Right atrium auricular region (tissue), 2 donors: ENCODE measurements around the gene KRT5. TPM values are rescaled to one million over a fixed set of nuclear protein-coding genes. Genes with fewer than 3 reads are reported as not detected.
A peak's percentile ranks its signal among the peaks of the same experiment; 100 is the strongest.

ENCODE experiments used
- DNase-seq: peaks from one replicate; pipeline ENCODE4 v3.0.0-alpha.2; 2019; ENCODE audit warnings: low spot score
- H3K27ac ChIP-seq, 2 donors: fragments of 200-600 bp; sonication (generic); 1 replicate in 1 of 2; 2 replicates in 1 of 2; pipeline ENCODE4 v1.5.1; 2016 to 2019
- H3K27me3 ChIP-seq, 2 donors: fragments of 200-600 bp; sonication (generic); one replicate each; pipeline versions ENCODE4 v1.5.1 to v1.6.0; 2017 to 2019
- H3K36me3 ChIP-seq: fragments of 200-600 bp; sonication (generic); one replicate; pipeline ENCODE4 v1.5.1; 2016
- H3K4me1 ChIP-seq, 2 donors: fragments of 200-600 bp; sonication (generic); one replicate each; pipeline versions ENCODE4 v1.5.1 to v1.6.0; 2017 to 2019
- H3K4me3 ChIP-seq, 2 donors: fragments of 200-600 bp; sonication (generic); 1 replicate in 1 of 2; 2 replicates in 1 of 2; pipeline ENCODE4 v1.5.1; 2017 to 2019; ENCODE audit warnings: mild to moderate bottlenecking in 1 of 2, moderate library complexity in 1 of 2
- H3K9me3 ChIP-seq, 2 donors: fragments of 200-600 bp; sonication (generic); one replicate each; pipeline ENCODE4 v1.5.1; 2019
- total RNA-seq, 2 donors: library from RNA; depleted of rRNA; stranded (reverse); fragments of >200 nt; gene quantifications; one replicate each; pipeline ENCODE4 v1.1.0, GENCODE V29; 2016
- TF ChIP-seq, protein P1 (sequence below), 2 donors: fragments of 200-600 bp; sonication (generic); IDR thresholded peaks; one replicate each; pipeline ENCODE4 v1.5.1; 2019; ENCODE audit warnings: antibody characterized with exemption in 2 of 2

Gene KRT5
- total RNA-seq, 2 donors from 2014 or later: 1.4 to 12.1 TPM

DNA sequence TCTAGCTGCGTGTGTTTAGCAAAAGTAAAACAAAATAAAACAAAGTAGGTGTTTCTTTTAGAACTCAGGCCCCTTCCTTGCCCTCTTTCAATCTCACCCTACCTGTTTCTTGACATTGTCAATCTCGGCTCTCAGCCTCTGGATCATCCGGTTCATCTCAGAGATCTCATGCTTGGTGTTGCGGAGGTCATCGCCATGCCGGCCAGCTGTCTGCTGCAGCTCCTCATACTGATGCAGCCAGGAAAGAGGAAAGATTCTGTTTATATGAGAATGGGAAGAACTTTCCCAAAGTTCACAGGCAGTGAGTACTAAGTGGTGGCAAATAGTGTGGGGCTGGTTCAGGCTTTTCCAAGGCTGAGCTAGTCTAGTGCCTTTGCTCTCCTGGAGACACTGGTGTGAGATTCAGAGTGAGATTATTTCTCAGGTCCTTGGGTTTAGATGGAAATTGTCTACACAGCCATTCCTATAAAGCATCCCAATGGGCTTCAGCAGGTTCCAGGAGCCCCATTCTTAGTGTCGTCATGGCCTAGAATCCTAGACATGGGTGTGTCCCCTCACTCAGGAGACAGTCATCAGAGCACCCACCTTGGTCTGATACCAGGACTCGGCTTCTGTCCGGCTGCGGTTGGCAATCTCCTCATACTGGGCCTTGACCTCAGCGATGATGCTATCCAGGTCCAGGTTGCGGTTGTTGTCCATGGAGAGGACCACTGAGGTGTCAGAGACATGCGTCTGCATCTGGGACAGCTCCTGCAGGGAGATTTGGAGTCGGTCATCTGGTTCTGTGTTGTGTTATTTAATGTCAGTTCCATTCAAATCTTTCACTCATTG, 3.0 kb downstream of the KRT5 start:
- Histone ChIP-seq H3K4me1 (no peaks in the 10 kb centered on the region), H3K9me3 (no peaks in the 10 kb centered on the region), H3K4me3 (no peak overlapping the region), H3K36me3 (no peaks in the 10 kb centered on the region), H3K27me3 (no peaks in the 10 kb centered on the region), H3K27ac (no peak overlapping the region)
- peak; percentile 46 for DNase-seq
- TF ChIP-seq, protein P1, sequence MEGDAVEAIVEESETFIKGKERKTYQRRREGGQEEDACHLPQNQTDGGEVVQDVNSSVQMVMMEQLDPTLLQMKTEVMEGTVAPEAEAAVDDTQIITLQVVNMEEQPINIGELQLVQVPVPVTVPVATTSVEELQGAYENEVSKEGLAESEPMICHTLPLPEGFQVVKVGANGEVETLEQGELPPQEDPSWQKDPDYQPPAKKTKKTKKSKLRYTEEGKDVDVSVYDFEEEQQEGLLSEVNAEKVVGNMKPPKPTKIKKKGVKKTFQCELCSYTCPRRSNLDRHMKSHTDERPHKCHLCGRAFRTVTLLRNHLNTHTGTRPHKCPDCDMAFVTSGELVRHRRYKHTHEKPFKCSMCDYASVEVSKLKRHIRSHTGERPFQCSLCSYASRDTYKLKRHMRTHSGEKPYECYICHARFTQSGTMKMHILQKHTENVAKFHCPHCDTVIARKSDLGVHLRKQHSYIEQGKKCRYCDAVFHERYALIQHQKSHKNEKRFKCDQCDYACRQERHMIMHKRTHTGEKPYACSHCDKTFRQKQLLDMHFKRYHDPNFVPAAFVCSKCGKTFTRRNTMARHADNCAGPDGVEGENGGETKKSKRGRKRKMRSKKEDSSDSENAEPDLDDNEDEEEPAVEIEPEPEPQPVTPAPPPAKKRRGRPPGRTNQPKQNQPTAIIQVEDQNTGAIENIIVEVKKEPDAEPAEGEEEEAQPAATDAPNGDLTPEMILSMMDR (IDR thresholded peaks at IDR 0.05): no peak

DNA sequence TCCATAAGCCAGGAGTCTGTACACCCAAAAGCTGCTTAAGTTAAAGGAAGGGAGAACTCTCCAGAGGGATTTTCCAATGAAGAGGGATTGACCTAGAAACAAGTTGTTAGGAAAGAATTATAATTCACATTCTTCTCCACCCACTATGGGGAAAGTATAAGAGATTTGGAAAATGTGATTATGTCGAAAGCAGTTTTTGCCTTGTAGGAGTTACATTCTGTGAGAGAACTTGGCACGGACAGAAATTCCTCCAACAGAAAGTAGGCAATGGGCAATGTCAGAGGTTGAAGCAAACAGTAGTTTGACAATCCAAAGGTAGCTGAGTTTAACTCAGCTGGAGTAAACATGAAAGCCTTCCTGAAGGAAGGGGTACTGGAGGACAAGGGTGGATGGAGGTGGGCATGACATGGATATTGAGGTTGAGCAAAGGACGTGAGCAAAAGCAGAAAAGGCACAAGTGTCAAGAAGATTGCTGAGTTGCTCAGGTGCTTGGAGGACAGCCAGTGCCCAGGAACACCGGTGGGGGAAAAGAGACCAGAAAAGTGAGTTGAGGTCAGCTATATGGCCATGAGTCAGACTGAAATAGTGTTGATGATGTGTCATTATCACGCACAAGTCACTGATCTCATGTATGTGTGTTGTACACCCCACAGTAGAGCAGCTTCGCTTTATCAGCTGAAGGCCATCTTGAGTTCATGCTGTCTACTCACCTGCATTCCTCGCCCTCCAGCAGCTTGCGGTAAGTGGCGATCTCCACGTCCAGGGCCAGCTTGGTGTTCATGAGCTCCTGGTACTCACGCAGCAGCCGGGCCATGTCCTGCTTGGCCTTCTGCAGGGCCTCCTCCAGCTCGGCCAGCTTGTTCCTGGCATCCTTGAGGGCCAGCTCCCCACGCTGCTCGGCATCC, 4.0 kb downstream of the KRT5 start:
- Histone ChIP-seq H3K36me3 (no peaks in the 10 kb centered on the region), H3K27me3 (no peaks in the 10 kb centered on the region), H3K27ac (no peak overlapping the region), H3K4me3 (no peak overlapping the region), H3K4me1 (no peaks in the 10 kb centered on the region), H3K9me3 (no peaks in the 10 kb centered on the region)
- peak; percentile 51 for DNase-seq
- TF ChIP-seq, protein P1 (IDR thresholded peaks at IDR 0.05): no peak

DNA sequence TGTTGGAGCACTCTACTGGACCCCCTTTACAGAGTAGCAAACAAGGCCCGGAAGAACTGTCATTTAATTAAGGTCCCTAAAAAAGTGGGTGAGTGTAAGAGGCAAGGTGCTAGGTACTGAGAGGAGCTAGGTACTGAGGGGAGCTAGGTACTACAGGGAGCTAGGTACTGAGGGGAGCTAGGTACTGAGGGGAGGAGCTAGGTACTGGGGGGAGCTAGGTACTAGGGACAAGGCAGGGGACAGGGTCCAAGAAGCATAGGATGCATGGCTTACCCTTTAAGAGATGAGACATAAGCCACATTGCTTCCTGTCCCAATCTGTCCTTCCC, 4.9 kb downstream of the KRT5 start:
- H3K9me3 ChIP-seq: peaks cover 0 to 5% of the 10 kb centered on the region in 2 donors
- H3K27me3 ChIP-seq: no peaks in the 10 kb centered on the region
- no peaks in the 10 kb centered on the region for H3K4me1 ChIP-seq
- H3K36me3 ChIP-seq: no peaks in the 10 kb centered on the region
- TF ChIP-seq, protein P1 (IDR thresholded peaks at IDR 0.05): no peak
- H3K4me3 ChIP-seq: no peak overlapping the region
- no peak for DNase-seq
- no peak overlapping the region for H3K27ac ChIP-seq

DNA sequence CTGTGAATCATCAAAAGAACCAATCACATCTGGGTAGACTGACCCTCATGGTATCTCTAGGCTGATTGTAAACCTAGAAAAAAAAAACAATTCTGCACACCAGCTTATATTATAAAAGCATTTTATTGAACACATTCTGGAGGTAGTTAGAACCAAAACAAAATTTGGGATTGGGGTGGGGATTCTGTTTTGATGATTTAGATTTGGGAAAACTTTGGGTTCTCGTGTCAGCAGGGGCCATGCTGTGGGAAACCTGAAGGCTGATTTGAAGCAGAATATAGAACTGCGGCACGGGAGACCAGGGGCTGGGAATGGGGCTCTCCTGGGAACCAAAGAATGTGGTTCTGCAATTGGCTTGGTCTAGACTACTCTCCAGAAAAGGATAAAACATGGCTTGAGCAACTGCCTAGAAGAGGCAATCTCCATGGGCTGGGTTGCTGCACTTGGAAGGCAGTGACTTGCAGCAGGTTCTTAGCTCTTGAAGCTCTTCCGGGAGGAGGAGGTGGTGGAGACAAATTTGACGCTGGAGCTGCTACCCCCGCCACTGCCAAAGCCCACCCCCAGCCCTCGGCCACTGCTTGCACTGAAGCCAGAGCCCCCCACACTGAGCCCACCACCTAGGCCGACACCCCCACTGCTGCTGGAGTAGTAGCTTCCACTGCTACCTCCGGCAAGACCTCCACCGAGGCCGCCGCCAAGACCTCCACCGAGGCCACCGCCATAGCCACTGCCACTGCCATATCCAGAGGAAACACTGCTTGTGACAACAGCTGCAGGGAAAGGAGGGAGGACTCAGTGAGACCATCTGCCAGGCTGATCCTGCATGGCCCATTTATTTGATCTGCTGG, 5.5 kb downstream of the KRT5 start:
- no peaks in the 10 kb centered on the region for H3K4me1 ChIP-seq

DNA sequence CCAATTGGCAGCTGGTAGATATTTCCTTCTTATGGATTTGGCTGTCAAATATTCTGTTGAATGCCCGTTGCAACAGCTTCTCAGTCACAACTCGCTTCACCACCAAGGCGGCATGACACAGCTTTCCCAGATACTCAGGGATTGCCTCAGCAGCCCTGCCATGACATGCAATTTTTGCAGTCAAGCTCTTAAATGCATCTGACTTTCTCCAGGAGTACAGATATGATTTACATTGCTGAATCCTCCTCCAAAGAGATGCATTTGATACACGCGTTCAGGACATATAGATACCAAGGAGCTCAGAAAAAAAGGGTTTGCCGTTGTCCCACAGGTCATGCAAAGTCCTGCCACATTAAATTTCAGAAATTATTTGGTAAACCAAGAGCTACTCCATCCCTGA, 6.5 kb downstream of the KRT5 start:
- Histone ChIP-seq H3K27me3 (no peaks in the 10 kb centered on the region), H3K4me3 (no peak overlapping the region), H3K27ac (no peak overlapping the region), H3K4me1 (no peaks in the 10 kb centered on the region), H3K36me3 (no peaks in the 10 kb centered on the region), H3K9me3 (peaks cover 0 to 5% of the 10 kb centered on the region in 2 donors)
- TF ChIP-seq, protein P1 (IDR thresholded peaks at IDR 0.05): no peak
- peak; percentile 38 for DNase-seq

More for the DNA sequence above, 5.5 kb downstream of the KRT5 start:
- Histone ChIP-seq H3K4me3 (no peak overlapping the region), H3K27ac (no peak overlapping the region), H3K27me3 (no peaks in the 10 kb centered on the region), H3K9me3 (peaks cover 0 to 5% of the 10 kb centered on the region in 2 donors), H3K36me3 (no peaks in the 10 kb centered on the region)
- DNase-seq: peak; percentile 54
- TF ChIP-seq, protein P1 (IDR thresholded peaks at IDR 0.05): no peak
